GM19240 (cell line): ENCODE results near the gene NRDE2.

ENCODE experiments used
- DNase-seq: peaks from one replicate; pipeline ENCODE4 v3.0.0; 2011; ENCODE audit warnings: low spot score; ENCODE audit not compliant: insufficient read length

NRDE2 gene

DNA sequence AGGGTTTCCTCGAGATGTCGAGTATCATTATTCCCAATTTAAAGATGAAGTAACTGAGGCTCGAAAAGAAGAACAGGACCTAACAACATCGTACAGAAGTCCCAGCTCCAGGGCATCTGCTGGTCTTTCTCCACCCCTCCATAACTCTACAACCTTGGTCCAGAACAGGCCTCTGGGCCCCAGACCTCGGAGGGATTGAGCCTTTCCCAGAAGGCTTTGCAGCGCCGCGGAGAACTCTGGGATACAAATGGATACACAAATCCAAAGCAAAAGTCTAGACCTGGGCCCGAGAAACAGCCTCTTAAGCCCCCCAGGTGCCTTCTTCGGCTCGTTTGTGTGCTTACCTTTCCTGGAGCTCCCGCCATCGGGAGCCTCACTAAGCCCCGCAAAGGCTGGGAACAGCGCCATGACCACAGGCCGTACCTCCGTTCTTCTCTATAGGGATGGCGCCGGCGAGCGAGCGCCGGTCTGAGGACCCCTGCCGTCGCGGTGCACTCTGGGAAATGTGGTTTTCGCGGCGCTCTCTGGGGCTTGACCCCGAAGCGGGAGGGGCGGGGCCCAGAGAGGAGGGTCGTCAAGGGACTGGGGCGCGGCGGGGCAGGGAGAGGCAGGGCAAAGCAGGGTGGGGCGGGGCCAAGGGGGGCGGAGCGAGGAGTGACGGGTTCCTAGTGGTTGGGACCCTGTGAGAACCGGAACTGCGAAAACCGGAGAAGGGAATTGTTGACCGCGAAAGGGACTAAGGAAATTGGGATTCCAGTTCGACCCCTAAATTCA, at the start of gene NRDE2:
Gene NRDE2, minus strand, starts transcription at position 445 of the 774 bp plus-strand sequence. Its CDS starts 37 bp downstream, at position 408.
- peak; percentile 82 for DNase-seq

- DNase-seq = no peak
Measured at GRCh38 chr14:90381011-90381786, 49.5 kb upstream of the NRDE2 start.

DNA sequence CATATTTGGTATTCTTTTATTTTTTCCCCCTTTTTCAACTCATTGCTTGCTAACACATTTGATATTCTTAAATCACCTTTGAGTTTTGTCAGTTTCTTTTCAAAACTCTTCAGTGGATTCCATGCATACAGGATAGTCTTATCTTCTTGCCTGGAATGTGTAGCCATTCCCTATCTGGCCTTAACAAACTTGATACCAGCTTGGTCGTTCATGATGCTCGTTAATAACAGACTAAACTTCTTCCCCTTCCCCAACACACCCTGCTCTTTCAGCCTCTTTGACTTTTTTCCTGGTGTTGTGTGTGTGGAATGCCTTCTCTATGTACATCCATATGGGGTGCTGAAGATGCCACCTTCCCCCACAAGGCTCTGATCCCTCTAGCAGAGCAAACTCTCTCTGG, 47.4 kb upstream of the NRDE2 start:
- DNase-seq = no peak

- no peak for DNase-seq
Measured at GRCh38 chr14:90378249-90378648, 46.5 kb upstream of the NRDE2 start.

DNA sequence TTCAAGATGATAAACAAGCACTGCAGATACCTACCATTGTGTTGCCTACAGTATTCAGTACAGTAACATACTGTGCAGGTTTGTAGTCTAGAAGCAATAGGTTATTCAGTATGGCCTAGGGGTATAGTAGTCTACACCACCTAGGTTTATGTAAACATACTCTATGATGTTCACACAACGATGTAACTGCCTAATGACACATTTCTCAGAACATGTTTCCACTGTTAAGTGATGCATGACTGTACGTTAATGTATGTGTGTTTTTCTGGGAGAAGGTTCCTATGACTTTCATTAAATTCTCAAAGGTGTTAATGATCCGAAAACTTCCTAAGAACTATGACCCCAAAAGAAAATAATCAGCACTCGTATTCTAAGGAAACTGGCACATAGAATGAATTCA, 44.2 kb upstream of the NRDE2 start:
- no peak for DNase-seq

GRCh38 chr14:90374813-90375212, 43.1 kb upstream of the NRDE2 start:
- no peak for DNase-seq

DNA sequence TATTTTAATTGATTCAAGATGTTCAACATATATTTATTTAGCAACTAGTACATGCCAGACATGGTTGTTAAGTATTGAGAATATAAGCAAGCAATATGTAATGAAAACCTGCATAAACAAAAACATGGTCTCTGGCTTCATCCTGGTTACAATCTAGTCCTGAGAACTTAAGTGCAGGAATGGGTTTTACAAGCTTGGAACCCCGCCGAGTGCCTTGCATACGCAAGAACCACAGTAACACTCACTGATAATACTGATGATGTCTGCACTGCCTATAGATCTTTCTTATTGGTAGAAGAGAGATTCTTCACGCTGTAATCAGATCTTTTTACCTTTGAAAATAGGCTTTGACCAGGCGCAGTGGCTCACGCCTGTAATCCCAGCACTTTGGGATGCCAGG, 42.1 kb upstream of the NRDE2 start:
- DNase-seq = no peak

GRCh38 chr14:90368946-90369721, 37.4 kb upstream of the NRDE2 start:
- DNase-seq = no peak

- no peak for DNase-seq
Measured at GRCh38 chr14:90362558-90362896, 30.8 kb upstream of the NRDE2 start.

- DNase-seq = no peak
Measured at GRCh38 chr14:90361865-90362557, 30.3 kb upstream of the NRDE2 start.

DNA sequence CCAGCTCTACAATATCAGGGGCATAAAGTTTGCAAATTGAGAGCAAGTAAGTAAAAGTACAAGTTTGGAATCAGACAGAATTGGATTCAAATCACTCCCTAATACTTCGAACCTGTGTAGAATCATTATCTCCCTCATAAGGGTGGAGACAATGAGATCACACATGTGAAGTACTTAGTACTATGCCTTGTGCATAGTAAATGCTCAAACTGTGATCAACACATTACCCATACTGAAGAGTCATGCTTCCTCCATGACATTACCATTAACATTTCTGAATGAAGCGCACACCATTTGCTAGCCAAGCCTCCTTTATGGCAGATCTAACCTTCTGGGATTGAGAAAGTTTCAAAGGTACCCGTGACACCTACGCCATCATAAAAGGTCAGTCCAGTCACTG, 26.6 kb upstream of the NRDE2 start:
- no peak for DNase-seq

DNA sequence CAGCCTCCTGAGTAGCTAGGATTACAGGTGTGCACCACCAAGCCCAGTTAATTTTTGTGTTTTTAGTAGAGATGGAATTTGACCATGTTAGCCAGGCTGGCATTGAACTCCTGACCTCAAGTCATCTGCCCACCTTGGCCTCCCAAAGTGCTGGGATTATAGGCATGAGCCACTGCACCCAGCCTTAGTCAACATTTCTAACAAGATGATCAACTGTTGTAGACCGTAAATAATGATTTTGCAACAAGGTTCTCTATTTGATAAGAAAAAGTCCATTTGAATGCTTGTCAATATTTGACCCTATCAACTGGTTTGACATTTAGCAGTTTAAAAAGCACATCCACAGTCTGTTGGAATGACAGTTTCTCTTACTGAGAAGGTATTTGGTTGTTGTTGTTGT, 25.2 kb upstream of the NRDE2 start:
- DNase-seq = no peak

GRCh38 chr14:90355540-90356518, 24.1 kb upstream of the NRDE2 start:
- no peak for DNase-seq

GRCh38 chr14:90354551-90355298, 23.0 kb upstream of the NRDE2 start:
- no peak for DNase-seq

DNA sequence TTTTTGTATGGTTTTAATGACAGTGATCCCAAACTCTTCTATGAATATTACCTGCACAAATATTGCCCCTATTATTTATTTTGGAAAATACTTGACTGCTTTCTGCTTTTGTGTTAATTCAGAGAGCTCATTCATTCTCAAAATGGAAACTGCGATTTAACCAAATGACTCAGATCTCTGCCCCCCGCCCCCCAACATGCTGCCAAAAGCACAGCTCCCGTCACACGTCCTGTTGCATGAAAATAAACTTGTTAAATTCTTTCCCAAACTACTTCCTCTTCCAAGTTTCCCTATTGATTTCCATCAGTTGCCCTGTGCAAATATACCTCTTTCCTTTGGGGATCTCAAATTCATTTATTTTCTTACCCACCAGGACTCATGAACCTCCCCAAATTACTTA, 18.0 kb upstream of the NRDE2 start:
- DNase-seq = no peak

DNA sequence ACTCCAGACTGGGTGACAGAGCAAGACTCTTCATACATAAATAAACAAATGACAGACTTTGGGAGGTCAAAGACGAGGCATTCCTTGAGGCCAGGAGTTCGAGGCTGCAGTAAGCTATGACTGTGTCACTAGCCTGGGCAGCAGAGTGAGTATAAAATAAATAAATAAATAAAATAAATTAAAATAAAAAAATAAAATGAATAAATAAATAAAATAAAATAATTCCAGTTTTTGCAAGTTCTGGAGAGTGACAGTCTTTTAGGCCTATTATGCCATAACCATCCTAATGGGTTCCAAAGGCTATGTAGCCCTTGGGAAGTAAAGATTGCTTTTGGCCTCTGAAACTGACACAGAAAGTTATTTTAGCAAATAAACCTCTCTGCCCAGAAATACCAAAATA, 16.5 kb upstream of the NRDE2 start:
- DNase-seq = no peak

DNA sequence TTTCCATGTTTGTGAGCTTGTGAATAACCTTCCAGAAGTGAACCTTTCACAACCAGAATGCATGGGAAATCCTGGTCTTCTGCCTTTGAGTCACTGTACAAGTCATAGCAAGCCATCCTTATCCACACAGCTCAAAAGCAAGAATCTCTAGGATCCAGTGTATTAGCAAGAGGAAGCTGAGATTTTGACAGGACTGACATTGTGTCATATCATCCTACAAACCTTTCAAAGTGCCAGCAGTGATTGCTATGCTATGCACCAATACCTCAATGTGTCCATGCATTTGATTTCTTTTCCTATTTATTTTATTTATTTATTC, 13.5 kb upstream of the NRDE2 start:
- no peak for DNase-seq

DNA sequence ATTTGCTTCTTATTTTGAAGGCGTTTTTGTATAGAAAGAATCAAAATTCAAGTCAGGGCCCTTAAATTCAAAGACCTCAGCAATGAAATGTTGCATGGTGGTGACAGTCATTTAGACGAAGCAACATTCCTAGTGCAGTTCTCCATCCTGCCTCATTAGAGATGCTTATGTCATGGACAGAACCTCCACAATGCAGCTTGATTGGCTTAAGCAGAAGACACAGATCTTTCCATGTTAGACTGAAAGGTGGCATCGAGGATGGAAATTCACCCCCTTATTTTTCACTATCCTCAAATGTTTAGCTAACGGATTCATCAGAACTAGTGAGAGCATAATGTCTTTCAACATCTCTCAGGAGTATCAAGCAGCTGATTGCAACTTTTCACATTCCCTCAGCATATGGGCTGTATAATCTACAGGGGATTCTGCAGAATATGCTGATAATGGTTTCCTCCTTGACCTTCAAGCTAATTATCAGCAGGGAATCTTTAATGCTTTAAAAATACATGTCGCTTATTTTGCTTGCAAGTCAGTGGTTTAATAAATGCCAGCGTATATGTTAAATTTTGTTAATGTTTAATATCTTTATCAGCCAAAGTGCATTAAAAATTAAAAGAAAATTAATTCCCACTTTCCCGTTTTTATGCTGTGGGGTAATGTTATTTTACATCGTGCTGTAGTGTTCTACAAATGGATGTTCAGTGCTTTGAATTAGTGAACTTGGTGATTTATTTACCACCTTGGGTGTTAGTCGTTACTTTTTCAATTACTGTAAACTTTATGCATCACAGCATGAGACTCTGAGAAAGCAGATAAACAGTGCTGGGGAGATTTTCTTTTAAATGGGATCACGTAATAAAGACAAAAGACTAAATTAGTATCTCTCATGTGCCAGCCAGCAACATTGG, 12.8 kb upstream of the NRDE2 start:
- no peak for DNase-seq

DNA sequence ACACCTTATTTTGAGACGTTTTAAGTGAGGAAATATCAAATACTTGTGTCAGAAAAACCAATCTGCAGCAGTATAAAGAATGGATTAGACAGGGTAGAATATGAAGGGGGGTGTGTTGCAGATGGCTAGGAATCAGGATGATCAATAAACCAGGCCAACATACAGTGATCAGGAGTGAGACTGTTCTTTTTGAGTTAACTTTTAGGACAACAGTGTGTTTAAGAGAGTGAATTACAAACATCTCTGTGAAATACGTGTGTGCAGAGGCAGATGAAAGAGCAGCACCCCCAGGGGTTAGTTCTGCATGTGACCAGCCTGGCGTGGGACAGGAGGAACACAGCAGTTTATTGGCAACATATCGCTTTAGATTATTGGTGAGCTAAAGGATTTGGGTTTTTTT, 10.6 kb upstream of the NRDE2 start:
- no peak for DNase-seq
